ENCODE data around the gene MCM9.
A peak's percentile ranks its signal among the peaks of the same experiment; 100 is the strongest.
"Not testable (repeated sequence)": the region's sequence is repeated elsewhere in the genome, so short reads cannot be mapped to it uniquely, and the experiment has no call there.

Gene MCM9

GRCh38 chr6:118789419-118789818 is 145.5 kb downstream of the MCM9 start:
- no peak for DNase-seq

- no peak for DNase-seq
Measured at GRCh38 chr6:118788702-118789101, 146.3 kb downstream of the MCM9 start.

GRCh38 chr6:118787724-118788423 is 147.1 kb downstream of the MCM9 start:
- peak in 1 of 2 experiments; percentile 11 for DNase-seq

GRCh38 chr6:118786596-118787453 is 148.1 kb downstream of the MCM9 start:
- no peak for DNase-seq

DNA sequence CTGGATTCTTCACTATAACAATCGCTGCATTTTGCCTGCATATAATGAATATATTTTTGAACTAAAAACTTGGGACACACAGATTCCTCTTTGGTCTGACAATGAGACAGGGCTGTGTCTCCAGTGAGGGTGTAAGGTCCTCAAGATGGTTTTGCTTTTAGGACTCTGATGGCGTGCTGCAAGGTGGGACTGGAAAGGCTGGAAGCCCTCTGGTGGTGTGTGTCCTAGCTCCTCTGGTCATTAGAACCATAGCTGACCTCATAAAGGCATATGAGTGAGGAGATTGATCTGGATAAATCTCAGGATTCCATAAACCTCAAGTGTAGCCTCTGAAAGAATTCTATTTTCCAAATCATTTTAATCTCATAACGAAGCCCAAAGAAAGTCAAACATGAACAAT is 149.4 kb downstream of the MCM9 start:
- no peak for DNase-seq

DNA sequence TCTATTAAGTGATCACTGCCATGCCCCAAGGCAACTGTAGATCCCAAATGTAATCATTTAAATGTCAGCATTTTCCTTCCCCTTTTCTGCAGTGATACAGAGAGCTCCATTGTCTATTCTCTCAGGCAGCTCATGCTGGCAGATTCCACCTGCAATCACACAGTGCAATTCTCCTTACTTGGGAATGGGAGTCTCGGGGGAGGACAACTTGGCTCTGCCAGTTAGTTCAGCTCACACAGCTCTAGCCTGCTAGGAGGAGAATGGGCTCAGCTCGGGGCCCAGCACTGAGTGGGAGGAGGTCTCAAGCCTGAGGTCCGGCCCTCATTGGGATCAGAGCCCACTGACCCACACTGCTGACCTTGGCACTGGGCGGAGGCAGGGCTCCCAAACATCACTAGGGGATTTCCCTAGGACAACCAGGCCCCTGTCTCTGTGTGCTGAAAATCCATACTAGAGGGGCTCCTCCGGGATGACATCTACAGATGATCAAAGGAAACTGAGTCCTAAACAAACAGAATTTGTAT is 150.3 kb downstream of the MCM9 start:
- DNase-seq: no peak

DNA sequence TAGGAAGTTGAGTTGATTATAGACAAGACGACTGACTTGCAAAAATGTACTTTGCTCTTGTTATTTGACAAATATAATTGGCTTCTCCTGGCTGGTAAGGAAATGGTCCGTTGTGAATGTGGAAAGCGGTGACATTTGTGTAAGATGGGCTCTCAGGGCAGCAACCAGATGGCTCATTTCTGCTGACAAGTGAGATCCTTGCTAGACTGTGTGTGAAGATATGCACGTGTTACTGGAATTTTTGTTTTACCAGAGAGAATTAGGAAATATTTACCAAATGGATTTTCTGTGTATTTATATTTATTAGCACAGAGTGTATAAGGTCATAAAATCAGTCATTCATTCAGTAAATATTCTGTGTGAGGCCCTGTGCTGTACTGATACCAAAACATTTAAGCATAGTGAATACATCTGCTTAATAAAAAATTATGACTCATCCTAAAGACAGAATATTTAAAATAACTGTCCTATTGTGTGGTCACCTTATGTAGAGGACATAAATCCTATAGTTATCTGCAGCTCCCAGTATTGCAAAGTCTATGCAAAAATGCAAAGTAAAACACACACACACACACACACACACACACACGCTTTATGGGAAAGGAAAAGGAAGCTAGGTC is 150.9 kb downstream of the MCM9 start:
- DNase-seq: no peak

- DNase-seq: no peak
Measured at GRCh38 chr6:118782651-118783050, 152.3 kb downstream of the MCM9 start.

- DNase-seq: no peak
Measured at GRCh38 chr6:118781897-118782296, 153.1 kb downstream of the MCM9 start.

DNA sequence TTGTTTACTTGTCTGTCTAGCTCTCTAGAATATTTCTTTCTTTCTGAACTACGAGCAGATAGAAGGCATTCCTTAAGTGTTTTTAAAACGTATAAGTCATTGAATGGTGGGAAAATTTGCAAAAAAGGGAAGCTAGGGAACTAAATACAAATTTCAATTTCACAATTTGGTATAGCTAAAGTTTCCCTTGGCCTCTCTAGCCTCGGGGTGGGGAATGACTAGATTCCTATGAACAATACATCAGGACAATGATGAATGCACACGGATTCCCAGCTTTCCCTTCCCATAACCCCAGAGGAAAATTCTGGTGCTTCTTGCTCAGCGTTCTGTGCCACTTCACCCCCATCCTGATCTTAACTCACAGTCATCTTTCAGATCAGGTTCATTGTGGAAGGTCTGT is 154.3 kb downstream of the MCM9 start:
- no peak for DNase-seq

DNA sequence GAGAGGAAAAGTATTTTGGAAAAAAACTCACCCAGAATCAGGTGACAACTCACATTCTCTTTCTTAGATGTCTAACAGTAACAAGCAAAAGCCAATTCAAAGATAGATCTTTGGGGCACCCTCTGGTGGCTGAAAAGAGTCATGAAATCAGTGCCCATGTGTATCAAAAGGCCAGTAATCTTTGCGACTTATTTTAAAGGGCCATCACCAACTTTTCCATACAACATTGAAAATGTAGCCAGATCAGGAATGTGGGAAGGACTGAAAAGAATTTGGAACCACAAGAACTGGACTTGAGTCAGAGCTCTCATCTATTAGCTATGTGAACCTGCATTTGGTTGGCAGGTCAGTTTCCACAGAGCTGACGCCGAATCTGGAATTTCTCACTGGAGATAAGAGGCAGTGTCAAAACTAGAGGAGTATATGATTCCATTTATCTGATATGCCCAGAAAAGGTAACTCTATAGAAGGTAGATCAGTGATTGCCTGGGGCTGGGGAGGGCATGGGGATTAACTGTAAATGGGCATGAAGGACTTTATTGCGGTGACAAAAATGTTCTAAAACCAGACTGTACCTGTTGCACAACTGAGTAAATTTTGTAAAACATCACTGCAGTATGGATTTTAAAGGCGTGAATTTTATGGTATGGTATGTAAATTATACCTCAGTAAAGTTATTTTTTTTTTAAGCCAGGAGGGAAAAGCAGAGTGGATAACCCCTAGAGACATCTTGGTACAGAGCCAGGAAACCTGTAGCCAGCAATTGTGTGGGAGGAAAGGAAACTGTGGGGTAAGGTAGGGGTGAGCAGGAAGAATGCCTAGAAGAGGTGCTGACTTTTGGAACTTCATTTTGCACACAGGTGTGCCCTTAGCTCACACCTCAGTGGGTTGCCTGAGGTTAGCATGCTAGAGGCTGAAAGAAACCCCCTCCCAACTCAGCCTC is 158.1 kb downstream of the MCM9 start:
- peak; percentile 34 to 65 for DNase-seq

GRCh38 chr6:118775381-118775780 is 159.6 kb downstream of the MCM9 start:
- no peak for DNase-seq

DNA sequence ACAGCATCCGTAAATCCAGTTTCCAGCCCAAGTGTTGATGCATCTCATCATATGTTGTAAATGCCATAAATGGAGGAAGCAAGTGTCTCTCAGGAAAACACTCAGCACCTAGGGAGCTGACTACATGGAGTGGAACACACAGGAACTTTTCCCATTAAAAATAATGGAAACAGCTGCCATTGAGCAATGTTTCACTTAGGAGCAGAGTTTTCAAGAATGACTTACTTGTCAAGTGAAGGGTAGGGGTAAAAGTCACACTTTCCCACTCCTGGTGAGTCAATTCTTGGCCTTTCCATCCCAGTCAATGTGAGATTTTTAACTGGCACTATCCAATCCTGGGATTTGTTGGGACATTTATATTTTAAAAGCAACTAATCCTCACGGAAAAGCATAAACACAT is 160.4 kb downstream of the MCM9 start:
- DNase-seq: no peak

DNA sequence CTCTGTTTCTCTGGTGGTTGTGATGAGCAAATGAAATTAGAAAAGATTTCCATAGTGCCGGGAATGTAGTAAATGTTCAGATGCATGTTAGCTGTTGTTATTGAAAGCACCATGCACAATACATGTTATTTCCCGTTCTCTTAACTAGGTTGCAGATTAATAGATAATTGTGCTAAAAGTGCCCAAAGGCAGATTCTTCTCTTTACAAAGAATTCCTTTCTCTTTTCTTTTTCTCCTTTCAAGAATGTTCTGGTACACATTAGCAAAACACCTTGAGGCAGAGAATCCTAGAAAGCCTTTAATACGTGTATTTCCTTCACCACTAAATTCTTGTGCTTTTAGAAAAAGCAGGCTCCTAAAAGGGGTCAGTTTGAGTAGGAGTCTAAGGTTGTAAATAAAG is 162.1 kb downstream of the MCM9 start:
- DNase-seq: no peak

DNA sequence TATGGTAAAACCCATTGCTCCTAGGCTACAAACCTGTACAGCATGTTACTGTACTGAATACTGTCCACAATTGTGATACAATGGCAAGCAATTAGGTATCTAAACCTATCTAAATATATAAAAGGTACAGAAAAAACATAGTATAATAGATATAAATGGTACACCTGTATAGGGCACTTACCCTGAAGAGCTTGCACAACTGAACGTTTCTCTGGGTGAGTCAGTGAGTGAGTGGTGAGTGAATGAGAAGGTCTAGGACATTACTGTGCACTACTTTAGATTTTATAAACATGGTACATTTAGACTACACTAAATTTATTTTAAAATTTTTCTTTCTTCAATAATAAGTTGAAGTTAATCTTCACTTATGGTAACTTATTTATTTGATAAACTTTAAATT is 163.7 kb downstream of the MCM9 start:
- no peak for DNase-seq

- DNase-seq: no peak
Measured at GRCh38 chr6:118770835-118771234, 164.1 kb downstream of the MCM9 start.

DNA sequence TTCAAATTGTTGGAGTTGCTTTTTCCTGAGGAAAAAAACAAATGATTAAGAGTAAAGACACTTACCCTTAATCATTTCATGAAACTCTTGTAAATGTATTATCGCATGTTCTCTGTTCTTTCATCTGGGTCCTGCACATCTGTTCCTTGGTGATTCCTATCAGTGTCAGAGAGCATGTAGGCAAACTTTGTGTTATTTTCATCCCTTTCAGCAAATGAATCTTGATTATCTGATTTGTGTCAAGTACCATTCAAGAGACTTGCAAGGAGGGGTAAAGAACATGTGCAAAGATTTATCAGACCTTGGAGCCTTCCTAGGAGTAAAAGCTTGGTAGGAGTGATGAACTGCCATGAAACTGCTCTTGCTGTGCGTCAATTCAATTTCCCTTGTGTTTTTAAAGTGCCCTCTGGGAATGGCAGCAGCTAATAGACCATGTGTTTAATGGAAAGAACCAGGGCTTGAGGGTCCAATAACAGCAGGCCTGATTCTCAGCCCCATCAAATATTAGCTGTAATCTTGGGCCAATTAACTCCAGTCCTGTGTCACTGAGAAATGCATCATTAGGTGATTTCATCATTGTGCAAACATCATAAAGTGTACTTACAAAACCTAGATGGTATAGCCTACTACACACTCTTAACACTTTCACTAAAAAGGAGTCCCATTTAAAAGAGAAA is 164.7 kb downstream of the MCM9 start:
- no peak for DNase-seq

GRCh38 chr6:118768904-118769325 is 166.0 kb downstream of the MCM9 start:
- DNase-seq: peak in 1 of 2 experiments; percentile 6

DNA sequence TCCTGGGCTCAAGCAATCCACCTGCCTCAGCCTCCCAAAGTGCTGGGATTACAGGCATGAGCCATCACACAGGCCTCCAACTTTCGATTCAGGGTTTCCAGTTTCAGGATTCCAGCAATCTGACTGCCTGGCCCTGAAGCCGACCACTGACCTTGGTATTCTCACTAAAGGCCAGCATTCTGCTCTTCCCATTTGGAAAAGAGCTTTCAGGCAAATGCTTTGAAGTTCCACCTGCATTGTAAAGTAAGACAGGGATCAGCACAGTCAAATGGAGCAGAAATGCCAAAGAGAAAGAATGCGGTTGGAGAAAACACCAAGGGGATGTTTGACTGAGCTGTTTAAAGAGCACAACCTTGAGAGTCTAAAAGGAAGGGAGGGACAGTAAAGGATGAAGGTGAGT is 166.5 kb downstream of the MCM9 start:
- no peak for DNase-seq

DNA sequence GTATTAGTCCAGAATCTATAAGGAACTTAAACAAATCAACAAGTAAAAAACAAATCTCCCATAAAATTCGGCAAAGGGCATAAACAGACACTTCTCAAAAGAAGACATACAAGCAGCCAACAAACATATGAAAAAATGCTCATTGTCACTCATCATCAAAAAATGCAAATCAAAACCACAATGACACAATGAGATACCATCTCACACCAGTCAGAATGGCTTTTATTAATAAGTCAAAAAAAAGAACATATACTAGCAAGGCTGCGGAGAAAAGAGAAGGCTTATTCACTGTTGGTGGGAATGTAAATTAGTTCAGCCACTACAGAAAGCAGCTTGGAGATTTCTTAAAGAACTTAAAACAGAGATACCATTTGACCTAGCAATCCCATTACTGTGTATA is 169.6 kb downstream of the MCM9 start:
- not testable (repeated sequence) for DNase-seq

DNA sequence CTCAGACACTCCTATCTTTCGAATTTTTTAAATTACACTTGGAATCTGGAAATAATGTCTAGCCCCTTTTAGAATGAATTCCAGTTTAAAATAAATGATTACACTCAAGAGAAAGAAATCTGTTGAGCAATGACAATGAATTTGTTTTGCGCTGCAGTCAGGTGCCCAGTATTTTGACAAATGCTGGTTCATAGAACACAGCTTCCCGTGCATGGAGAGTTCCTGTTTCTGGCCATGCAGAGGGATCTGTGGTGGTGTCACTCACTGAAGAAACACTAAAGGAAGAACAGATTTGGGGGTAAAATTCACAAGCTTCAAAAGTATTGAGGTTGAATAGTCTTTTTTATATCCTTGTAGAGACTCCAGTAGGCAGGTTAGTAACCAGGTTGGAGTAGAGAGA is 170.2 kb downstream of the MCM9 start:
- no peak for DNase-seq

Measured in stimulated activated CD4-positive, alpha-beta T cell treated with anti-CD3 and anti-CD28 coated beads, Interleukin-4, amount 100 ng/mL, for 4 hours (primary cell).